ENCODE data around the gene KRT4.

KRT4 gene

GRCh38 chr12:52757449-52758176 is 56.3 kb downstream of the KRT4 start:
- no peak overlapping the region for H3K27ac Mint-ChIP-seq
- no peak for DNase-seq
- peaks cover 31% of the 10 kb centered on the region for H3K9me3 Mint-ChIP-seq
- no peak overlapping the region for H3K4me3 Mint-ChIP-seq
- no peaks in the 10 kb centered on the region for H3K36me3 Mint-ChIP-seq (ENCODE audit: low read depth)
- no peaks in the 10 kb centered on the region for H3K4me1 Mint-ChIP-seq
- H3K27me3 Mint-ChIP-seq (ENCODE audit: low read depth, poor library complexity) = peaks cover 32% of the 10 kb centered on the region
- TF ChIP-seq, protein P1, sequence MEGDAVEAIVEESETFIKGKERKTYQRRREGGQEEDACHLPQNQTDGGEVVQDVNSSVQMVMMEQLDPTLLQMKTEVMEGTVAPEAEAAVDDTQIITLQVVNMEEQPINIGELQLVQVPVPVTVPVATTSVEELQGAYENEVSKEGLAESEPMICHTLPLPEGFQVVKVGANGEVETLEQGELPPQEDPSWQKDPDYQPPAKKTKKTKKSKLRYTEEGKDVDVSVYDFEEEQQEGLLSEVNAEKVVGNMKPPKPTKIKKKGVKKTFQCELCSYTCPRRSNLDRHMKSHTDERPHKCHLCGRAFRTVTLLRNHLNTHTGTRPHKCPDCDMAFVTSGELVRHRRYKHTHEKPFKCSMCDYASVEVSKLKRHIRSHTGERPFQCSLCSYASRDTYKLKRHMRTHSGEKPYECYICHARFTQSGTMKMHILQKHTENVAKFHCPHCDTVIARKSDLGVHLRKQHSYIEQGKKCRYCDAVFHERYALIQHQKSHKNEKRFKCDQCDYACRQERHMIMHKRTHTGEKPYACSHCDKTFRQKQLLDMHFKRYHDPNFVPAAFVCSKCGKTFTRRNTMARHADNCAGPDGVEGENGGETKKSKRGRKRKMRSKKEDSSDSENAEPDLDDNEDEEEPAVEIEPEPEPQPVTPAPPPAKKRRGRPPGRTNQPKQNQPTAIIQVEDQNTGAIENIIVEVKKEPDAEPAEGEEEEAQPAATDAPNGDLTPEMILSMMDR (IDR thresholded peaks at IDR 0.05) = no peak

Data from nephron progenitor cell (in vitro differentiated cells).